Vagina (tissue), 2 donors: Measurements from ENCODE around the gene IGSF3. TPM values are rescaled to one million over a fixed set of nuclear protein-coding genes. Genes with fewer than 3 reads are reported as not detected.

Experiments used
- DNase-seq, 2 donors: peaks; one replicate each; pipeline ENCODE4 v3.0.0-alpha.2; 2017; ENCODE audit errors: extremely low spot score in 2 of 2
- H3K27ac ChIP-seq: fragments of 200-600 bp; sonication (generic); one replicate; pipeline ENCODE4 v1.5.1; 2019
- H3K27me3 ChIP-seq: fragments of 200-600 bp; sonication (generic); one replicate; pipeline ENCODE4 v1.5.1; 2019
- H3K36me3 ChIP-seq, 2 donors: fragments of 200-600 bp; sonication (generic); one replicate each; pipeline ENCODE4 v1.5.1; 2017 to 2019
- H3K4me1 ChIP-seq: fragments of 200-600 bp; sonication (generic); one replicate; pipeline ENCODE4 v1.5.1; 2019
- H3K4me3 ChIP-seq, 2 donors: fragments of 200-600 bp; sonication (generic); 1 replicate in 1 of 2; 2 replicates in 1 of 2; pipeline ENCODE4 v1.5.1; 2016 to 2019
- H3K9me3 ChIP-seq: fragments of 200-600 bp; sonication (generic); one replicate; pipeline ENCODE4 v1.5.1; 2019
- CTCF ChIP-seq, 3 experiments: fragments of 450-650 bp in 2 of 3; fragments of 200-600 bp in 1 of 3; sonication (generic) in 1 of 3; IDR thresholded peaks; one replicate each; pipeline ENCODE4 v1.5.1; 2017 to 2019; ENCODE audit warnings: antibody characterized with exemption in 3 of 3, mild to moderate bottlenecking in 2 of 3, moderate library complexity in 2 of 3
- POLR2A ChIP-seq, 2 donors: fragments of 450-650 bp; IDR thresholded peaks; one replicate each; pipeline ENCODE4 v1.6.1; 2017; ENCODE audit warnings: antibody characterized with exemption in 2 of 2, mild to moderate bottlenecking in 2 of 2, moderate library complexity in 2 of 2
- POLR2AphosphoS5 ChIP-seq, 2 donors: sonication (generic); formaldehyde crosslinking; IDR thresholded peaks; one replicate each; pipeline ENCODE4 v1.9.0; 2017; ENCODE audit warnings: antibody characterized with exemption in 2 of 2, mild to moderate bottlenecking in 2 of 2, low read depth in 1 of 2; ENCODE audit not compliant: insufficient read depth in 1 of 2
- intact Hi-C: fragments of 100-400 bp; cut with DNase I; formaldehyde crosslinking; loops from one replicate; pipeline ENCODE4 v1.15.1; 2023
- total RNA-seq: library from RNA; depleted of rRNA; stranded (reverse); fragments of >200 nt; gene quantifications from one replicate; pipeline ENCODE4 v1.2.3, GENCODE V29; 2016

IGSF3 gene
- total RNA-seq, 1 donor from 2014 or later: 38.5 TPM

- Histone ChIP-seq H3K36me3 (no peaks in the 10 kb centered on the region), H3K27me3 (no peaks in the 10 kb centered on the region), H3K4me1 (peaks cover 8% of the 10 kb centered on the region), H3K9me3 (no peaks in the 10 kb centered on the region), H3K27ac (no peak overlapping the region), H3K4me3 (no peak overlapping the region)
- no peak for DNase-seq
- TF ChIP-seq CTCF (IDR thresholded peaks at IDR 0.05) (no peak), POLR2AphosphoS5 (IDR thresholded peaks at IDR 0.05; ENCODE audit: insufficient read depth in 1 of 2, low read depth in 1 of 2) (no peak), POLR2A (IDR thresholded peaks at IDR 0.05) (no peak)
- intact Hi-C loops: no loop called here
Observed at GRCh38 chr1:116671912-116672311, 4.4 kb upstream of the IGSF3 start.

- H3K4me1 ChIP-seq: peaks cover 15% of the 10 kb centered on the region
- no peak overlapping the region for H3K4me3 ChIP-seq
- intact Hi-C loops: no loop called here
- no peaks in the 10 kb centered on the region for H3K9me3 ChIP-seq
- H3K36me3 ChIP-seq: no peaks in the 10 kb centered on the region
- no peak overlapping the region for H3K27ac ChIP-seq
- no peak for TF ChIP-seq POLR2A (IDR thresholded peaks at IDR 0.05)
- TF ChIP-seq POLR2AphosphoS5 (IDR thresholded peaks at IDR 0.05; ENCODE audit: insufficient read depth in 1 of 2, low read depth in 1 of 2): no peak
- TF ChIP-seq CTCF (IDR thresholded peaks at IDR 0.05): no peak
- no peak for DNase-seq
- no peaks in the 10 kb centered on the region for H3K27me3 ChIP-seq
Observed at GRCh38 chr1:116671072-116671760, 3.7 kb upstream of the IGSF3 start.

GRCh38 chr1:116668277-116668676, 744 bp upstream of the IGSF3 start:
- Histone ChIP-seq H3K27ac (no peak overlapping the region), H3K36me3 (no peaks in the 10 kb centered on the region), H3K4me1 (peaks cover 17% of the 10 kb centered on the region), H3K9me3 (no peaks in the 10 kb centered on the region), H3K4me3 (peak overlapping the region in 1 of 2 donors; percentile 73), H3K27me3 (no peaks in the 10 kb centered on the region)
- DNase-seq: no peak
- intact Hi-C loops: no loop called here
- no peak for TF ChIP-seq CTCF (IDR thresholded peaks at IDR 0.05)

- no peaks in the 10 kb centered on the region for H3K9me3 ChIP-seq
- TF ChIP-seq POLR2AphosphoS5 (IDR thresholded peaks at IDR 0.05; ENCODE audit: insufficient read depth in 1 of 2, low read depth in 1 of 2) (no peak), POLR2A (IDR thresholded peaks at IDR 0.05) (no peak), CTCF (IDR thresholded peaks at IDR 0.05) (no peak)
- intact Hi-C loops: no loop called here
- DNase-seq: no peak
- H3K36me3 ChIP-seq: no peaks in the 10 kb centered on the region
- no peaks in the 10 kb centered on the region for H3K27me3 ChIP-seq
- peaks cover 17% of the 10 kb centered on the region for H3K4me1 ChIP-seq
- peak overlapping the region; percentile 65 for H3K27ac ChIP-seq
- H3K4me3 ChIP-seq: peak overlapping the region; percentile 64 to 73
Observed at GRCh38 chr1:116667078-116667574, 407 bp downstream of the IGSF3 start.
